C1 segment of cervical spinal cord (tissue), 14 donors: ENCODE data around the gene C1QTNF7.

Experiments used
- DNase-seq, 14 donors: peaks; one replicate each; lab custom pipeline; 2025; lab: John Stamatoyannopoulos, UW

Gene C1QTNF7

DNA sequence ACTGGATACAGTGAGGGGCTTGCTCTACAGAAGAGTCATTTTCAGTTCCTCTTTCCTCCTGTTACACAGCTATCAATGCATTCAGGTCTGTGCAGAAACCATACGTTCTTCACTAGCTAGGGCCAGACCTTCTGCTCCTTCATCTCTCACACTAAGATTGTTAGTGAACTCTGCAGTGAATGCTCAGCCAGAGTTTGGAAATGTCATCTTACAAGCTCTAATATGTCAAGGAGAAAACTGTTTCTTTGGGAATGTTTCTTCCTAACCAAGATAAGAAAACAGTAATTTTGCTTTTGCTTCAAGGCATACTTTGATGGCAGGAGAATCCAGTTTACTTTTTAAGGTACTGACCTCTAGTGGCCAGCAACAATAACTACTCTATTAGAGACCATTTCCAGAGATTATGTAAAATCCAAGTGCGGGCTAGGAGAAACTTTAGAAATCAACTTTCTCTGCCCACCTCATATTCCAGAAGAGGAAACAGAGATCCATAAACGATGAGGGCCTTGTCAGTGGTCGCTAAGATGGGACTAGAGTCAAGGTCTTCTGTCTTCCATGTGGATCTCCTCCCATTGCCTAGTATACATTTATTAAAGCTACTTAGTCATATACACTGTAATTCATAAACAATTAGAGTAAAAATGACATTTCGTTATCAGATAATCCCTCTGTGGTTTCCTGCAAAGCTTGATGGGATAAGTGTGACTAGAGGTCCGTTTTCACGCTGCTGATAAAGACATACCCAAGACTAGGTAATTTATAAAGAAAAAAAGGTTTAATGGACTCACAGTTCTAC, 29.8 kb downstream of the C1QTNF7 start:
- peak in 2 of 14 donors; percentile 47 to 58 for DNase-seq

DNA sequence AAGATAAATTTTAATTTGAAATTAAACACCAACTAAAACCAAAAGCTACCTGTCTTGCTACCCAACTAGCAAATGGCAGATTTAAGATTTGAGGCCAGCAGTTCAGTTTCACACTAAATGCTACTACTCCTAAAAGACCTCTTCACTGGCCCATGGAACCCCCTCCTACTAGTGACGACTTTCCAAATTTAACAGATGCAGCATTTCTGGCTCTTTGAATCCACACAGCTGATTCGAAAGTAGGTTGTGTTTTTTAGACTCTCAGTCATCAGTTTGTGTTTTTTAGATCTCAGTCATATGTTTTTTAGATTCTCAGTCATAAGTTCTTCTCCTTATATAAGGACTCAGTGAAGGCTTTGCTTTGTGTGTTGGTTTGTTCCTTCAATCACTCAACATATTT, 30.8 kb downstream of the C1QTNF7 start:
- DNase-seq: no peak

DNA sequence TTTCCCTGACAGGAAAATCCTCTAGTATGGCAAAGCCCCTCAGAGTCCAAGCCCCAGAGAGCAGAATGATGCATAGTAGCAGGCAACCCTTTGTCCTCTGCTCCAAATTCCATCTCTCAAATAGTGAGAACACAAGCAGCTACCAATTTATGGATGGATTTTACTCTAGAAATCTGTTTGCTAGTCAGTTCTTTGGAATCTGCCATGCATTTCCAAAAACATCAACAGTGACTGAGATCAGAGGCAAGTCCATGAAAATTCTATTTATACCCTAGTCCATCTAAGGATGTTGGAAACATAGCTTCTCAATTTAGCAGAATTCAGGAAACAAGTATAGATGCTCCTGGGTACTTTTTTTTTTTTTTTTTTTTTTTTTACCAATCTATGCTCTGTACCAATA, 31.9 kb downstream of the C1QTNF7 start:
- no peak for DNase-seq

DNA sequence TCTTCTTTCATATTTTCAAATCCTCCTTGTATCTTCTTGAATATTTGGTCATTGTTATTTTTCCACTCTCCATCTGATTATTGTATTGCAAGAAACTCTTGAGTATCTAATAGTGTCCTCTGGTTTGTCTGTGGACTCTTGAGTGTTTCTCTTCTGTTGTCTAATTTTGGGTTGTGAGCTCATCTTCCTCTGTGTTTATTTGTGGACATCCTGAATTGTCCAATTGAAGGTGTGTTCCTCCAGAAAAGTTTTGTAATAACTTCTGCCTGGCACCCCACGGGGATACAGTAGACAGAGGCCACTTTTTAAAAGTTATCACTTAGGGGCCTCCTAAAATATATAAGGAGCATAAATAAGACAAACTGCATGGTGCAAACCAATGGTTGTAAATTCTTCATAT, 38.8 kb downstream of the C1QTNF7 start:
- DNase-seq: no peak

DNA sequence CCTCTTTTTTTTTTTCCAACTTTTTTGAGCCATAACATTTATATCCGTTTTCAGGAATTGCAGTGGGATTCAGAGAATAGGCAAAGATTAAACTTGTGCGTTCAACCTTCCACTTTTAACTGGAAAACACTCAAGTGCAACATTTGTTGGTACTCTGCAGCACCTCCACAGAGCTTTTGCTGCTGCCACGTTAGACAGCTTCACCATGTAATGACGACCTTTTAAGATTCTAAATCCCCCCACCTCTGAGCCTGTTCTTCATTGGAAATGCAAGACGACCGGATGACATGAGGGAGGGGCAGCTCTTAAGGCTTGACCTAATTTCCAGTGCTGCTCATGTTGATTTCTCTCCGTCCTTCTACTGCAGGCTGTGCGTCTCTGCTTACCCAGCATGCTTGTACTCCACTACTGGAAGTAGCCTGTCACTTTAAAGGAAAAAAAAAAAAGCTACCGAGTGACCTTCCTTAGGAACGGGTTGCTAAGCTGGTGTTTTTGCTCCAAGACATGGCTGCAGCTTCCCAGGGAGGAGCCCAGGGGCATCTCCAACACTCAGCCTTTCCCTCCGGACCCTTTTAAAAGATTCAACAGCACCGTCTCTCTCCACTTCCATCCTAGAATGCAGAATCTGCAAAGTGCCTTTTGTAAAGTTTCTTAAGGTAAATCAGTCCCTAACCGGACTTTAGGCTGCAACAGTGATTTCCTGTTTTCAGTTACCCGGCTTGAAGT, 41.7 kb downstream of the C1QTNF7 start, which contains the start of gene CC2D2A:
CC2D2A (plus strand) TSS at position 481 of the 726 bp plus-strand sequence. CDS start 6,051 bp downstream, outside the sequence.
- peak in 6 of 14 donors; percentile 9 to 72 (median 12) for DNase-seq

DNA sequence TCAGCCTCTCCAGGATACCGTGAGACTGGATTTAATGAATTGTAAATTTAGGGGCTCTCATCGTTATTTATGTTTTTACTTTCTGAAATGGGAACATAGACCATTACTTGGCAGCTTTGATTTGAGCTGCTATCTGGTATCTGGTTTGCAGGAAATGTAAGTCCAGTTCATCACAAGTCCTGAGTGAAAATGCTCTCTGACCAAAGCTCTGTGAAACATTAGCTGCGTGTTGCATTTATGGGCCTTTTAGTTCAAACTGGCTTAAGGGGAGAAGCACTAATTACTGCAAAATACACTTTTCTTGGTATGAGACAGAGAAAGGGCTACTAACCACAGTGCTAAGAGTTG, 42.3 kb downstream of the C1QTNF7 start:
- DNase-seq: peak in 1 of 14 donors; percentile 53

DNA sequence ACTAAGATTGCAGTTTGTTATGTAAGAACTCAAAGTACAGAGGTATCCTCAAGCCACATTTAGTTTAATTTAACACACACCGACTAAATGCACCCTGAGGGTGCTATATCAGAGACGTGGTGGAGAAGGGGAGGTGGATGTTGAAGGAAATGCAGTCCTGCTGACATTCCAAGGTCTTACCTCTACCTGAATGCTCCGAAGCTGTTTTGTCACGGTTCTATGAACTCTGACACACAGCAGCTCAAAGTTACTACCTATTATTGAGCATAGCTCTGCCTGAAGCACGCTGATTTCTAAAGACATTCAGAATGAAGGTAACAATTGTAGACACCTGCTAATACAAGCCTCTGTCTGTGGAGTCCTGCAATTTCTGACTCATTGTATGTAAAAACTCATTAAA, 48.6 kb downstream of the C1QTNF7 start:
- no peak for DNase-seq

DNA sequence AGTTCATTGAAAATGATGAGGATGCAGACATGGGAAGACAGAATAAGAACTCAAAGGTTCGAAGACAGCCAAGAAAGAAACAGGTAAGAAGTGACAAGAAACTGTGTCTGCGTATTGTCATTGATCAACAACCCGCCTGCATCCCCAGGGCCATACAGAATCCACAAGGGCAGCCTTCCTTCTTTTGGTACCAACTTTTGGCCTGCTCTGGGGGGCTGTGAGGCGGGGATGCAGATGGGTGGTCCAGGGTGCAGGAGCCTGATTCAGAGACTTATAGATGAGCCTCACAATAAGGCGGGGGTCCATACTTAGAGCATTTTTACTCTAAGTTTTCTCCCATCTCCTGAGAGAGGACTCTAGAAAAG, 50.9 kb downstream of the C1QTNF7 start:
- no peak for DNase-seq

DNA sequence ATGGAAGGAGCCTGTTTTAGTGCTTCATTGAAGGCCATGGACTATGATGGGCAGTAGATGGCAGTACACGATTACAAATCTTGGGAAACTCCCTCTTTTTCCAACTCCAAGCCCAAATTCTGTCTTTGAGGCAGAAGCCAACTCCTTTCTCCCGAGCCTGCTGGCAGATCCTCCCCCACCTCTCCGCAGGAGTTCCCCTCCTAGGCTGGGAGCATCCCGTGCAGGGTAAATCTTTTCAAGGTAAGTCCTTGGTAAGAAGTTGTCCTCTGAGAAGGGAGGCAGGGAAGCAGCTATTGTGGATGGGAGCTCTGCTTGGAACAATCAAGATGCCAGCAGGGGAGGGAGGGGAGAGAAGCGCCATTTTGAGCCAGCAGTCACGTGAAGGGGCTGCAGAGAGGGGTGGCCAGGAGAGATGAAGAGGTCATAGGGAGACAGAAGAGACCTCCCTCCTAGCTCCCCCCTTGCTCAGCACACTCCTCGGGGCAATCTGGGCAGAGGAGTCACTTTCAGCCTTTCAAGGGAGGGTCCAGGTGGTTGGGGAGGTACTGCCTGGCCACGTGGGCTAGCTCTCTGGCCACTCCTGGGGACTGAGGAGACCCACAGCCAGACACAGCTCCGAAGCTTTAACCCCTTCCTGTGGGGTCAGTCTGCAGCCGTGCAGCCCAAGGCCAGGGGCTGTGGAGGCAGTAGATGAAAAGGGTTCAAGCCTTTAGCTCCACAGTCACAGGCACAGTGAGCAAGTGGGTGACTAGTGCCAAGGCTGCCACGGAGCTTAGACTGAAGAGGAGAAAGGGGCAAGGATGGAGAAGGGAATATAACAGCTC, 51.5 kb downstream of the C1QTNF7 start:
- DNase-seq: peak; percentile 6 to 90 (median 74)

DNA sequence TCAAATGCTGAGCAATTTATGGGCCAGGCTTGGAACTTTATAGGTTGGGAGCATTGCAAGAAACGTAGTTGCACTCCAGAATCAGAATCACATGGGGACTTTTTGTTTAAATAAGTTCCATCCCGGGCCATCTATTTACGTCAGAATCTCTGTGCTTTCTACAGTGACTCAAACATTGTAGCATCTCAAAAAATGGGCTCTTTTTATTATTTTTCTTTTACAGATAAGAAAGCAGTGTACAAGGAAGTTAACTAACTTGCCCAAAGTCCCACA, 52.0 kb downstream of the C1QTNF7 start:
- DNase-seq: no peak

DNA sequence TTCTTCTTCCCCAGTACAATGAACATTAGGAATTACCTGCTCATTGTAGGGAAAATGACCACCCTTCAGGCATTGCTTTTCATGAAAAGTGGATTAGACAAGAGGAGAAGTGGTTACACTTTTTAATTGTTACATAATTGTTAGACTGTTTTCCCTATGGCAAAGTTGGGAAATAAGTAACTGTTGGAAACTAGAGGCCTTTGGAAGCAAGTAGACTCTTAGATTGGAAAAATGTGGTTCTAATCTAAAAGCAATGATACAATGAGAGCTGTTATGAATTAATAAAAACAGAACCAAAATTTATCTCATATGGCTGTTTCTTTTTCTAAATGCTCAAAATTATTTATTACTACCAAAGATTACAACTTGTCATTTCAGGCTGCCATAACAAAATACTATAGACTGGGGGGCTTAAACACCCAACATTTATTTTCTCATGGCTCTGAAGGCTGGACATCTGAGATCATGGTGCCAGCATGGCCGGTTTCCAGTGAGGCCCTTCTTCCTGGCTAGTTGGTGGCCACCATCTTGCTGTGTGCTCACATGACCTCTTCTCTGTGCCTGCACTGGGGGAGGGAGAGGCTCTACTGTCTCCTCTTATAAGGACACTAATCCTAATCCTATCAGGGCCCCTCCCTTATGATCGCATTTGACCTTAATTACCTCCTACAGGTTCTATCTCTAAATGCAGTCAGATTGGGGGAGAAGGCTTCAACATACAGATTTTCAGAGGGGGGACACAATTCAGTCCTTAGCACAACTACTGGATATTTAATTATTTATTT, 54.3 kb downstream of the C1QTNF7 start:
- DNase-seq: no peak

DNA sequence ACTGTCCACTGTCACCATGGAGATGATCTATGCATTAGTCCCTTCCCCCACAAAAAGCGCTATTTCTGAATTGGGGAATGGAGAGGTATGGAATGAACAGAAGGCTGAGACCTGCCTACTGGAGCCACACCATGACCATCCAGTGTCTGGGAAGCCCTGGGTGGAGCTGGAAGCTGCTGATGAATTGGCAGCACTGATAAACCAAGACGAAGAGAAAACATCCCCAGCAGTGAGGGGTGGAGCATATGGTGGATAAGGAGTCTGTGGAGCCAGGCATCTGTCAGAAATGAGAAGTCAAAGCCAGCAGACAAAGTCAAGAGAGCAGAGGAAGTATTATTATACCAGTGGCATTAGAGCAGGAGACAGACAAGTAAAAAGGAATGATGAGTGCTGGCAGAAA, 55.0 kb downstream of the C1QTNF7 start:
- DNase-seq: no peak

DNA sequence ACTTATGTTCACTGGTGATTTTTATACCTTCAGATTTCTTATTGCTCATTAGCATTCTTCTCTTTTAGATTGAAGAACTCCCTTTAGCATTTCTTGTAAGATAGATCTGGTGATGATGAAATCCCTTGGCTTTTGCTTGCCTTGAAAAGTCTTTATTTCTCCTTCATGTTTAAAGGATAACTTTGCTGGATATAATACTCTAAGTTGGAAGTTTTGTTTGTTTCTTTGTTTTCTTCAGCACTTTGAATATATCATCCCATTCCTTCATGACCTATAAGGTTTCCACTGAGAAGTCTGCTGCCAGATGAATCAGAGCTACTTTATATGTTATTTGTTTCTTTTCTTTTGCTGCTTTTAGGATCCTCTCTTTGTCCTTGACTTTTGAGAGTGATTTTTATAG, 60.3 kb downstream of the C1QTNF7 start:
- no peak for DNase-seq

DNA sequence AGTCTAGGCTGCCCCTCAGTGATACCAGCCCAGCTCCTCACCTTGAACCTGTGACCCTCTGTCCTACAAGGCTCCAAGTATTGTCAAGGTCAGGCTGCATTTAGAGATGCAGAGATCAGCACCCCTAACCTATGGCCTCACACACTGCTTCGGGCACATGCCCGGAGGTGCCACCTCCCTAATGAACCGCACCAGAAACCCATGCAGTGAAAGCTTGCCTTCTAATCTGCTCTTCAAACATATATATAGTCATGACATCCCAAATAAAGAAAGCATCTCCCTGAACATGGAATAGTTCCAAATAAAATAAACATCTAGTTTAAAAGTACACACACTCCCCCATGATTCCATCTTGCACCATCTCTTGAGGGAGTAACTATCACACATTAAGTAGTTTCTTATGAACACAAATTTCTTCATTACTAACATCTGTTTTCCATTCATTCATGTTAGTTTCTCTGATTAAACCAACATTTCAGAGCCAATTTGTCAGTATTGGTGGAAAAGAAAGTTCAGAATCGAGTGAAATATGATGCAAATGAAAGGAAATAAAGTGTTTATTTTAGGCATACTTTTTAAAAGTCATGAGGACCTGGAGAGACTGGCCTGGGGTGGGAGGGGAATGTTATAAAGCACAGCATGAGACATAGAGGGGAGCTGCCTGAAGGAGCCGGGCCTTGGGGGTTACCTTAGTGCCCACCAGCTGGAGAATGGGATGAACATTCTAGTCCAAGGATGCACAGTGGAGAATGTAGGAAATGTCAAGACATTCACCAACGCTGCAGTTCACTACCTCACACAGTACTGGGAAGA, 61.0 kb downstream of the C1QTNF7 start:
- DNase-seq: no peak

DNA sequence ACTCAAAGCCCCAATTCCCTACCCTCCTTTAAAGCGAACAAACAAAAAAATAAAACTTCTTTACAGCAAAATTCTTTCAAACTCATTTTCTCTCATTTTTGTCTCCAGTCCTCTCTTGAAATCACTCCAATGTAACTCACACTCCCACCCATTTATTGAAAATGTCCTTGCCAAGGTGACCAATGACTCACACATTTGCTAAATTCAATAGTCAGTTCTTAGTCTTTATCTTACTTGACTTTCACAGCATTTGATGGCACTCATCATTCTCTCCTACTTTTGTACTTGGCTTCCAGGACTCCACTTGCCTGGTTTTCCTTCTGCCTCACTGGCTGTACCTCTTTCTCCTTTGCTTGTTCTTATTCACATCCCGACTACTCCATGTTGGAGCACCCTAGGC, 61.7 kb downstream of the C1QTNF7 start:
- DNase-seq: no peak

DNA sequence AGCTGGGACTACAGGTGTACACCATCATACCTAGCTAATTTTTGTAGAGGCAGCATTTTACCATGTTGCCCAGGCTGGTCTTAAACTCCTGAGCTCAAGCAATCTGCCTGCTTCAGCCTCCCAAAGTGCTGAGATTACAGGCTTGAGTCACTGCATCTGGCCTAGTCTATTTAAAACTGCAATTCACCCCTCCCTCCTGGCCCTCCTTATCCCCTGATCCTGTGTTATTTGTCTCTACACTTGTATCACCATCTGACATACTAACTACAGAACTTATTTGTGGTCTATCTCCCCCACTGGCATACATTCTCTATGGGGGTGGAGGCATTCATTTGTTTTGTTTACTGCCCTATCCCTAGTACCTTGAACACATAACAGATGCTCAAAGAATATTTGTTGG, 65.6 kb downstream of the C1QTNF7 start:
- DNase-seq: no peak

DNA sequence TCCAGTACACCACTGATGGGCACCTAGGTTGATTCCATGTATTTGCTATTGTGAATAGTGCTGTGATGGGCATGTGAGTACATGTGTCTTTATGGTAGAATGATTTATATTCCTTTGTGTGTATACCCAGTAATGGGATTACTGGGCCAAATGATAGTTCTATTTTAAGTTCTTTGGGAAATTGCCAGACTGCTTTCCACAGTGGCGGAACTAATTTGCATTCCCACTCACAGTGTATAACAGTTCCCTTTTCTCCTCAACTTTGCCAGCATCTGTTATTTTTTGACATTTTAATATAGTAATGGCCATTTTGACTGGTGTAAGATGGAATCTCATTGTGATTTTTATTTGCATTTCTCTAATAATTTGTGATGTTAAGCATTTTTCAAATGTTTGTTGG, 67.8 kb downstream of the C1QTNF7 start:
- DNase-seq: no peak
